ENCODE measurements around the gene FRMD1.

FRMD1 gene

GRCh38 chr6:168043848-168044415 lies 35.1 kb downstream of the FRMD1 start:
- DNase-seq (ENCODE audit: low read depth, low spot score) = peak; percentile 74

GRCh38 chr6:168043193-168043847 lies 35.7 kb downstream of the FRMD1 start:
- DNase-seq (ENCODE audit: low read depth, low spot score) = no peak

GRCh38 chr6:168042426-168043192 lies 36.4 kb downstream of the FRMD1 start:
- no peak for DNase-seq (ENCODE audit: low read depth, low spot score)

GRCh38 chr6:168041928-168042327 lies 37.1 kb downstream of the FRMD1 start:
- no peak for DNase-seq (ENCODE audit: low read depth, low spot score)

GRCh38 chr6:168040856-168041496 lies 38.0 kb downstream of the FRMD1 start:
- no peak for DNase-seq (ENCODE audit: low read depth, low spot score)

- no peak for DNase-seq (ENCODE audit: low read depth, low spot score)
Observed at GRCh38 chr6:168039849-168040248, 39.2 kb downstream of the FRMD1 start.

- no peak for DNase-seq (ENCODE audit: low read depth, low spot score)
Observed at GRCh38 chr6:168039301-168039700, 39.7 kb downstream of the FRMD1 start.

GRCh38 chr6:168038576-168039140 lies 40.4 kb downstream of the FRMD1 start:
- DNase-seq (ENCODE audit: low read depth, low spot score) = no peak

GRCh38 chr6:168037856-168038255 lies 41.2 kb downstream of the FRMD1 start:
- peak; percentile 72 for DNase-seq (ENCODE audit: low read depth, low spot score)

GRCh38 chr6:168037242-168037641 lies 41.8 kb downstream of the FRMD1 start:
- DNase-seq (ENCODE audit: low read depth, low spot score) = peak; percentile 80

GRCh38 chr6:168035661-168036545 lies 43.1 kb downstream of the FRMD1 start:
- DNase-seq (ENCODE audit: low read depth, low spot score) = peak; percentile 73

GRCh38 chr6:168035098-168035660 lies 43.8 kb downstream of the FRMD1 start:
- peak; percentile 91 for DNase-seq (ENCODE audit: low read depth, low spot score)

GRCh38 chr6:168034537-168034936 lies 44.5 kb downstream of the FRMD1 start:
- DNase-seq (ENCODE audit: low read depth, low spot score) = peak; percentile 51

- no peak for DNase-seq (ENCODE audit: low read depth, low spot score)
Observed at GRCh38 chr6:168033791-168034190, 45.2 kb downstream of the FRMD1 start.

- DNase-seq (ENCODE audit: low read depth, low spot score) = peak; percentile 66
Observed at GRCh38 chr6:168032005-168032760, 46.8 kb downstream of the FRMD1 start.

- peak; percentile 2 for DNase-seq (ENCODE audit: low read depth, low spot score)
Observed at GRCh38 chr6:168031411-168031971, 47.5 kb downstream of the FRMD1 start.

- no peak for DNase-seq (ENCODE audit: low read depth, low spot score)
Observed at GRCh38 chr6:168030908-168031307, 48.1 kb downstream of the FRMD1 start.

- no peak for DNase-seq (ENCODE audit: low read depth, low spot score)
Observed at GRCh38 chr6:168030218-168030746, 48.7 kb downstream of the FRMD1 start.

Data from ELF-1 (cell line).